ENCODE measurements around the gene TRIM32. TPM values are rescaled to one million over a fixed set of nuclear protein-coding genes. Genes with fewer than 3 reads are reported as not detected.

TRIM32 gene, protein sequence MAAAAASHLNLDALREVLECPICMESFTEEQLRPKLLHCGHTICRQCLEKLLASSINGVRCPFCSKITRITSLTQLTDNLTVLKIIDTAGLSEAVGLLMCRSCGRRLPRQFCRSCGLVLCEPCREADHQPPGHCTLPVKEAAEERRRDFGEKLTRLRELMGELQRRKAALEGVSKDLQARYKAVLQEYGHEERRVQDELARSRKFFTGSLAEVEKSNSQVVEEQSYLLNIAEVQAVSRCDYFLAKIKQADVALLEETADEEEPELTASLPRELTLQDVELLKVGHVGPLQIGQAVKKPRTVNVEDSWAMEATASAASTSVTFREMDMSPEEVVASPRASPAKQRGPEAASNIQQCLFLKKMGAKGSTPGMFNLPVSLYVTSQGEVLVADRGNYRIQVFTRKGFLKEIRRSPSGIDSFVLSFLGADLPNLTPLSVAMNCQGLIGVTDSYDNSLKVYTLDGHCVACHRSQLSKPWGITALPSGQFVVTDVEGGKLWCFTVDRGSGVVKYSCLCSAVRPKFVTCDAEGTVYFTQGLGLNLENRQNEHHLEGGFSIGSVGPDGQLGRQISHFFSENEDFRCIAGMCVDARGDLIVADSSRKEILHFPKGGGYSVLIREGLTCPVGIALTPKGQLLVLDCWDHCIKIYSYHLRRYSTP
- 10 to 100 TPM; 19.6 to 33.3 TPM for total RNA-seq

GRCh38 chr9:116687074-116687753 lies at the start of gene TRIM32:
Gene TRIM32, plus strand, starts transcription at chr9:116687305. Its CDS starts 10,438 bp downstream, at chr9:116697743.
- Histone ChIP-seq H3K4me1 (ENCODE audit: control insufficient read depth in 1 of 2, low read depth in 2 of 2) (peaks cover 12 to 38% of the 10 kb centered on the region in 2 donors), H3K27ac (peak within 1 kb of the TSS in 1 of 2 donors; percentile 50), H3K36me3 (no peaks in the 10 kb centered on the region), H3K4me3 (peak within 1 kb of the TSS; percentile 89), H3K27me3 (replicated peaks; ENCODE audit: insufficient read depth) (no peaks in the 10 kb centered on the region), H3K9me3 (no peaks in the 10 kb centered on the region)
- DNase-seq (ENCODE audit: low spot score) (peak; percentile 70), ATAC-seq (ENCODE audit: insufficient number of reproducible peaks, low FRiP score, low read depth) (peak; percentile 57)
- TF ChIP-seq, protein P1, sequence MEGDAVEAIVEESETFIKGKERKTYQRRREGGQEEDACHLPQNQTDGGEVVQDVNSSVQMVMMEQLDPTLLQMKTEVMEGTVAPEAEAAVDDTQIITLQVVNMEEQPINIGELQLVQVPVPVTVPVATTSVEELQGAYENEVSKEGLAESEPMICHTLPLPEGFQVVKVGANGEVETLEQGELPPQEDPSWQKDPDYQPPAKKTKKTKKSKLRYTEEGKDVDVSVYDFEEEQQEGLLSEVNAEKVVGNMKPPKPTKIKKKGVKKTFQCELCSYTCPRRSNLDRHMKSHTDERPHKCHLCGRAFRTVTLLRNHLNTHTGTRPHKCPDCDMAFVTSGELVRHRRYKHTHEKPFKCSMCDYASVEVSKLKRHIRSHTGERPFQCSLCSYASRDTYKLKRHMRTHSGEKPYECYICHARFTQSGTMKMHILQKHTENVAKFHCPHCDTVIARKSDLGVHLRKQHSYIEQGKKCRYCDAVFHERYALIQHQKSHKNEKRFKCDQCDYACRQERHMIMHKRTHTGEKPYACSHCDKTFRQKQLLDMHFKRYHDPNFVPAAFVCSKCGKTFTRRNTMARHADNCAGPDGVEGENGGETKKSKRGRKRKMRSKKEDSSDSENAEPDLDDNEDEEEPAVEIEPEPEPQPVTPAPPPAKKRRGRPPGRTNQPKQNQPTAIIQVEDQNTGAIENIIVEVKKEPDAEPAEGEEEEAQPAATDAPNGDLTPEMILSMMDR (IDR thresholded peaks at IDR 0.05): no peak

DNA sequence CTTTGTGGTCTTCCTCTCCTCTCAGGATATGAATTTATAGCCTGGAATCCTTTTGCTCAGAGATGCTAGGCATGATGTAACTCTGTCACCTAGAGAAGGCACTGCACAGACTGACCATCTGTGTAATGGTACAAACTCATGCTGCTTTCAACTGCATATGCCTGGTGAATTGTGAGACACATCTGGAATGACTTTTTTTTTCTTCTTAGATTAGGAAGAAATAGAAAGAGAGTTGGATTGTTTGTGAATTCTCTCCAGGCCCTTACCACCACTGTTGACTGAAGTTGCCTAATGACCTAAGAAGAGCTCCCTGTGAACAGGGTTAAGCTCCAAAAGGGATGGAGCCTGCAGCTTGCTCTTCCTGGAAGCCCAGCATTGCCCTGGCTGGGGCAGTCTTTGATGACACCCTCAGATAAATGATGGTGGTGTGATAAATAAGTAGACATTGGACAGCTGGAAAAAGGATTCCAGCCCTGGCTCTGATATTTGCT lies 47.8 kb upstream of the TRIM32 start:
- ATAC-seq (ENCODE audit: insufficient number of reproducible peaks, low FRiP score, low read depth): no peak
- DNase-seq (ENCODE audit: low spot score): no peak
- Histone ChIP-seq H3K4me3 (no peak overlapping the region), H3K36me3 (no peaks in the 10 kb centered on the region), H3K4me1 (ENCODE audit: control insufficient read depth in 1 of 2, low read depth in 2 of 2) (peaks cover 0 to 31% of the 10 kb centered on the region in 2 donors), H3K27ac (no peak overlapping the region), H3K27me3 (replicated peaks; ENCODE audit: insufficient read depth) (no peaks in the 10 kb centered on the region), H3K9me3 (peaks cover 3% of the 10 kb centered on the region)
- TF ChIP-seq, protein P1 (IDR thresholded peaks at IDR 0.05): no peak

DNA sequence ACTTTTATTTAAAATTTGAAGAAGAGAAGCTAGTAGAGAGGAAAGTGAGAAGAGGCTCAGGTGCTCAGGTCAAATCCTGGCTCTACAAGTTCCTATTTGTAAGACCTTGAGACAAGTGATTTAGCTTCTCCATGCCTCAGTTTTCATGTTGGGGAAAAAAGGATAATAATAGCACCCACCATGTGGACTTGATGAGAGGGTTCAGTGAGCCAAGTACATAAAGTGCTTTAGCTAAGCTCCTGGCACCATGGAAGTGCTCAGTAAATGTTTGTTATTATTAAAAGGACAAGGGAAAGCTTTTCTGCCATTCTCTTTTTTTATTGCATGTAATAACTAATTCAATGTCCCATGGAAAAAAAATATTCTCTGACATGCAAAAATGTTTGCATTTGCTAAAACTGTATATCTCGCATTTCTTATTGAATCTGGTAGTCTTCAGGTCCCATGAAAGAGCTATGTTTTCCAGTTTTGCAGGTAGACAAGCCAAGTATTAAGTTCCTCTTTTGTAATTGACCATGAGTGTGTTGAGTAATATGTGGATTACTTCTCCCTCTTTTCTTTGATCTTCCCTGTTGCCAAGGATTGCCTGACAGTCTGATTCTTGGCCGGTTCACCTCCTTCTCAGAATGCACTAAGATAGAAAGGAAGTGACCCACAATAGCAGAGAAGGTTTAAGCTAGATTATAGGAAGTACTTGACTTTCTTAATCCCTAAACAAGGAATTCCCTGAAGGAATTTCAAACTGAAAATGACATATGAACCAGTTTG lies 45.6 kb upstream of the TRIM32 start:
- ATAC-seq (ENCODE audit: insufficient number of reproducible peaks, low FRiP score, low read depth) (peak; percentile 47), DNase-seq (ENCODE audit: low spot score) (no peak)
- Histone ChIP-seq H3K4me1 (ENCODE audit: control insufficient read depth in 1 of 2, low read depth in 2 of 2) (peaks cover 0 to 31% of the 10 kb centered on the region in 2 donors), H3K4me3 (no peak overlapping the region), H3K27me3 (replicated peaks; ENCODE audit: insufficient read depth) (no peaks in the 10 kb centered on the region), H3K27ac (no peak overlapping the region), H3K36me3 (no peaks in the 10 kb centered on the region), H3K9me3 (peaks cover 3% of the 10 kb centered on the region)
- TF ChIP-seq, protein P1 (IDR thresholded peaks at IDR 0.05): no peak

- no peak for ATAC-seq (ENCODE audit: insufficient number of reproducible peaks, low FRiP score, low read depth)
- H3K27ac ChIP-seq: no peak overlapping the region
- no peak for DNase-seq (ENCODE audit: low spot score)
Observed at GRCh38 chr9:116643691-116644090, 43.4 kb upstream of the TRIM32 start.

More at GRCh38 chr9:116643691-116644090, 43.4 kb upstream of the TRIM32 start:
- TF ChIP-seq, protein P1 (IDR thresholded peaks at IDR 0.05): no peak
- H3K4me3 ChIP-seq: no peak overlapping the region
- peaks cover 0 to 44% of the 10 kb centered on the region in 2 donors for H3K4me1 ChIP-seq (ENCODE audit: control insufficient read depth in 1 of 2, low read depth in 2 of 2)
- H3K9me3 ChIP-seq: no peaks in the 10 kb centered on the region
- no peaks in the 10 kb centered on the region for H3K27me3 ChIP-seq (replicated peaks; ENCODE audit: insufficient read depth)
- no peaks in the 10 kb centered on the region for H3K36me3 ChIP-seq

All from thoracic aorta (tissue), 2 donors.